IPS-20b (cell line): ENCODE data around the gene ALDH5A1.

Experiments
- H3K27ac ChIP-seq: one replicate; pipeline ENCODE4 v1.5.1; 2013; ENCODE audit warnings: low read length
- H3K27me3 ChIP-seq: 2 replicates; pipeline ENCODE4 v1.6.1; 2013; ENCODE audit warnings: mild to moderate bottlenecking, low read length, inconsistent platforms; ENCODE audit not compliant: insufficient read depth
- H3K36me3 ChIP-seq: 2 replicates; pipeline ENCODE4 v1.6.1; 2013; ENCODE audit warnings: low read depth, mild to moderate bottlenecking, inconsistent platforms, low read length, moderate library complexity; ENCODE audit not compliant: insufficient read depth
- H3K4me1 ChIP-seq: 2 replicates; pipeline ENCODE4 v1.6.1; 2013; ENCODE audit warnings: mild to moderate bottlenecking, control low read depth, inconsistent platforms, low read length, moderate library complexity; ENCODE audit not compliant: insufficient read depth
- H3K4me3 ChIP-seq: 2 replicates; pipeline ENCODE4 v1.5.1; 2013; ENCODE audit warnings: mild to moderate bottlenecking, low read length, inconsistent platforms
- H3K9ac ChIP-seq: 2 replicates; pipeline ENCODE4 v1.6.1; 2013; ENCODE audit warnings: low read depth, mild to moderate bottlenecking, inconsistent platforms, low read length, moderate library complexity
- H3K9me3 ChIP-seq: 2 replicates; pipeline ENCODE4 v1.6.1; 2013; ENCODE audit warnings: mild to moderate bottlenecking, low read depth, low read length, inconsistent platforms; ENCODE audit not compliant: insufficient read depth

Gene ALDH5A1

DNA sequence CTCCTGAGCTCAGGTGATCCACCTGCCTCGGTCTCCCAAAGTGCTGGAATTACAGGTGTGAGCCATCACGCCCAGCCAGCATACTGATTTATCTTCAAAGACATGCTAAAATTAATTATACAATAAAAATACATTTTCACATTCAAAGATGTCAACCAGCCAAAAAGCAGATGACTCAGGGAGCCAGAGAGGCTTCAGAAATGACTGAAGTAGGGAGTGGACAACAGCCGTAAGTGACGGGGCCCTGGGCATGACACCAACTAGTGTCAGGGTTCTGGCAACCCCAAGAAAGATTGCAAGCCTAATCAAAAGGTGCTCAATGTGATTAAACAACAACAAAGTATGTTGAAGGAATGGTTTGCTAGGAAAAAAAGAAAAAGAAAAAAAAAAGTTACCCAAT lies 33.8 kb upstream of the ALDH5A1 start:
- no peaks in the 10 kb centered on the region for H3K27me3 ChIP-seq
- H3K36me3 ChIP-seq = no peaks in the 10 kb centered on the region
- no peaks in the 10 kb centered on the region for H3K4me1 ChIP-seq
- H3K9me3 ChIP-seq = no peaks in the 10 kb centered on the region
- H3K27ac ChIP-seq = no peak overlapping the region
- H3K9ac ChIP-seq = no peak overlapping the region
- H3K4me3 ChIP-seq = no peak overlapping the region

DNA sequence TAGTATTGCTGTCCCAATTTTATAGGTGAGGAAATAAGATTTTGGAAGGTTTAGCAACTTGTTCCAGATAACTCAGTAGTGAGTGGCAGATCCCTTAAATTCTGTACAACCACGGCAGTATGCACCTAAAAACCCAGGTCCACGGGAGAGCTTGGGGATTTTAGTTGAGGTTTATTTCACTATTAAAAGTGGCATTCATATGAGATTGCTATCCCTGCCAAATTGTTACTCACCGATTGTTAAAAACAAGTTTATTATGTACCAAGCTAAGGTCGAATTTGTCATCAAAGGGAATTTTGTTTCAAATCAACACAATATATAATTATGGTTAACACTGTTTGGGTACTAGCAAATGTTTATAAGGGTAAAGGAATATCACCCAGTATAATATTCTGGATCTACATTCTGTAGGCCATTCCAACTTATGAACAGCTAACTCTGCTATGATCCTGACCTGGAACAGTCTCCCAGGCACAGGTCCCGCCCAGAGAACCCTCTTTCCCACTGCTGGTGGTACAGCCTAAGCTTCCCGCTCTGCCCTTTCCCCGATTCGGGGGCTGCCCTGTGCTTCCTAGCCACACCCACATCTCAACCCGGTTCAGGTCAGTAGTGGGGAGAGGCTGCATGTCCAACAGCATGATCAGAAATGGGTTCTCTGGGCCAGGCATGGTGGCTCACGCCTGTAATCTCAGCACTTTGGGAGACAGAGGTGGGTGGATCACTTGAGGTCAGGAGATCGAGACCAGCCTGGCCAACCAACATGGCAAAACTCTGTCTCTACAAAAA lies 30.3 kb upstream of the ALDH5A1 start:
- no peaks in the 10 kb centered on the region for H3K4me1 ChIP-seq
- H3K36me3 ChIP-seq = no peaks in the 10 kb centered on the region
- H3K9ac ChIP-seq = no peak overlapping the region
- no peak overlapping the region for H3K4me3 ChIP-seq
- H3K9me3 ChIP-seq = no peaks in the 10 kb centered on the region
- H3K27me3 ChIP-seq = no peaks in the 10 kb centered on the region
- H3K27ac ChIP-seq = no peak overlapping the region

DNA sequence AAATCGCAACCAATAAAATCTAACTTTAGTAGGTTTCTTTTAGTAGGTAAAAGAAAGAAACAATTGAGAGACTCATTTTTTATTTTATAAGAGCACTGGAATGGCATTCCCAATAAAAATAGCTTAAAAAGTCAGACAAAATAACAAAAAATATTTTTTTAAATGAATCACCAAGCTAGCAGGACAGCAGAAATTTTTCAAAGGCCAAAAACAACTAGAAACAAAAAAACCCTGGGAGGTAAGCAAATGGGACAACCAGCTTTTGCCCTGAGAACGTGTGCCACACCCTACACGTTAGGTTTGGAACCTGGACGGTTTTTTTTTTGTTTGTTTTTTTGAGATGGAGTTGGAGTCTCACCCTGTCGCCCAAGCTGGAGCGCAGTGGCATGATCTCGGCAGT lies 25.0 kb upstream of the ALDH5A1 start:
- H3K36me3 ChIP-seq = no peaks in the 10 kb centered on the region
- no peak overlapping the region for H3K4me3 ChIP-seq
- no peaks in the 10 kb centered on the region for H3K27me3 ChIP-seq
- H3K27ac ChIP-seq = no peak overlapping the region
- H3K9me3 ChIP-seq = no peaks in the 10 kb centered on the region
- no peak overlapping the region for H3K9ac ChIP-seq
- H3K4me1 ChIP-seq = no peaks in the 10 kb centered on the region

DNA sequence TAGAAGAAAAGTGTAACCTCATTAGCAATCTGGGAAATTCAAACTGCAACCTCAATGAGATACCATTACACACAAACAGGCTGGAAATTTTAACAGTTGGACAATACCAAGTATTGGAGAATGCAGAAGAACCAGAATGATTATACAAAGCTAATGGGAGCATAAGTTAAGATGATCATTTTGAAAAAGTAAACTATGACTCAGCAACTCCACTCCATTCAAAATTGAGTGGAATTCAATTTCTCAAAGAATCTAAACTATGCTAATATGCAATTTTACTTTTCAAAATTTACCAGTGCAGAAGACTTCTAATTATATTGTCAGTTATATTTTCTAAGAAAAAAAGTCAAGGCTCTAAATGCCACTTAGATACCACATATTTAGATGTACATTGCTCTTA lies 22.6 kb upstream of the ALDH5A1 start:
- Histone ChIP-seq H3K4me3 (no peak overlapping the region), H3K36me3 (no peaks in the 10 kb centered on the region), H3K9me3 (no peaks in the 10 kb centered on the region), H3K27ac (no peak overlapping the region), H3K4me1 (no peaks in the 10 kb centered on the region), H3K27me3 (no peaks in the 10 kb centered on the region), H3K9ac (no peak overlapping the region)

DNA sequence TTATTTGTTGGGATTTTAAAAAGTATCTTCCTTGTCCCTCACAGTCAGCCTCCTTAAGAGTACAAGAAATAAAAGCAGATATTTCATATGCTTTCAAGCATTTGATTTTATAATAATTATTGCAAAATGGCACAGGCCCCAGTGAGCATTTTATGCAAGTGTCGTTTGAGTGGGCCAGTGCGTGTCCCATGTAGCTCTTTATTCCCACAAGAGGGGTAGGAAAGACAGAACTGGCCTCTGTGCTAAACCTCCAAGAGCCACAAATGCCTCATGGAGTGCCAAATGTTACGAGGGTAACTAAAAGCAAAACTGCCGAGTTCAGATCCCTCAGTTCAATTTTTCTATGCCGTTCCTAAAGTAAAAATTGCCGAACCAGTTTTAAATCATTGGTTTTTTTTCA lies 18.1 kb upstream of the ALDH5A1 start:
- H3K9me3 ChIP-seq = no peaks in the 10 kb centered on the region
- H3K9ac ChIP-seq = no peak overlapping the region
- no peak overlapping the region for H3K4me3 ChIP-seq
- H3K36me3 ChIP-seq = no peaks in the 10 kb centered on the region; the same call in 1 of the 2 replicates
- no peaks in the 10 kb centered on the region for H3K4me1 ChIP-seq
- H3K27ac ChIP-seq = no peak overlapping the region
- H3K27me3 ChIP-seq = no peaks in the 10 kb centered on the region

DNA sequence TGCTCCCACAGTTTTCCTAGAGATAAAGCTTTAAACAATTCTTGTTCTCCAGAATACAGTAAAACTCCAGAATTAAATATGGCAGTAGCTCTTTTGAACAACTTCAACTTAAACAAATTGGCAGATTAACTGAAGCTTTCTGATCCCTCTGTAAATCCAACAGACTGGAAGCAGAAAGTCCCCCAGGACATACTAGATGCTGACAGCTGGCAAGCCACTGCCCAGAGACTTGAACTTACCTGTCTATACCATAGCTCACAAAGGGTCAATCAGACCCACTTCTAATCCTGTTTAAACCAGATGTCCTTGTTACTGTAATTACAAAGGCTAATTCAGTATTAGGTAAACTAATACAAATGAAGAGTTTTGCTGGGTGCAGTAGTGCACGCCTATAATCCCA lies 17.7 kb upstream of the ALDH5A1 start:
- Histone ChIP-seq H3K9ac (no peak overlapping the region), H3K27me3 (no peaks in the 10 kb centered on the region), H3K36me3 (no peaks in the 10 kb centered on the region; the same call in 1 of the 2 replicates), H3K9me3 (no peaks in the 10 kb centered on the region), H3K27ac (no peak overlapping the region), H3K4me3 (no peak overlapping the region), H3K4me1 (no peaks in the 10 kb centered on the region)

DNA sequence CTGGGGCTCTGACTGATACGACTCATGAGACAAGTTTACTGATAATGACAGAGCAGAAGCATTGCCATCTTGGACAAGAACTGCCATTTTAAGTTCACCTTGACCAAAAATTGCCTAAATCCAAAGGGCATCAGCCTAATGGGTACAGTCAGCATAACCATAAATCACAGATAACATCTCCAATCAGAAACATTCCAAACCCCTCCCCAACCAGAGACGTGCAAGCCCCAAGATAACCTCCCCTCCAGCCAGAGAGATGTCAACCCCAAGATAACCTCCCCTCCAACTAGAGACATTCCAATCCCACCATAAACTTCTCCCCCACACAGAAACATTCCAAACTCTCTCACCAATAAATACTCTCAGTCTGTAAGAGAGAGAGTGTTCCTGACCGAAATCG lies 15.9 kb upstream of the ALDH5A1 start:
- Histone ChIP-seq H3K36me3 (no peaks in the 10 kb centered on the region; the same call in 1 of the 2 replicates), H3K27ac (no peak overlapping the region), H3K9me3 (no peaks in the 10 kb centered on the region), H3K4me1 (no peaks in the 10 kb centered on the region), H3K4me3 (no peak overlapping the region), H3K9ac (no peak overlapping the region), H3K27me3 (no peaks in the 10 kb centered on the region)

DNA sequence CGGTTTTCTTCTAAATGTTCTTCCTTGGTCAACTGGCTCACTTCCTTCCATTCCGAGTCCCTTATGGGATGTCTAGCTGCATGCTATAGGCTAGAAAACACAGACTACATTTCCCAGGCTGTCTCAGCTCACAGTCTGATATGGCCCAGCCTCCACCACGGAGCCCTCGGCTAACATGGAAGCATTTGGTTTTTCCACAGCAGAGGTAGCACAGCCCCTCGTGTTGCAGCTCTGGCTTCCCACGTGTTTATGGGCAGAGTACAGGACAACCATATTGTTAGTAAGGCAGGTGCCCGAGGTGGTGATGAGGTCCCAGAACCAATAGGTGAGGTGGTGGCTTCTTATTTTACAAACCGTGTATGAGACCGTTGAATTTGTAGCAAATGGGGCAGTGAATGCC lies 14.1 kb upstream of the ALDH5A1 start:
- Histone ChIP-seq H3K4me3 (no peak overlapping the region), H3K9ac (no peak overlapping the region), H3K36me3 (no peaks in the 10 kb centered on the region; the same call in 1 of the 2 replicates), H3K27me3 (no peaks in the 10 kb centered on the region), H3K4me1 (no peaks in the 10 kb centered on the region), H3K27ac (no peak overlapping the region), H3K9me3 (no peaks in the 10 kb centered on the region)

DNA sequence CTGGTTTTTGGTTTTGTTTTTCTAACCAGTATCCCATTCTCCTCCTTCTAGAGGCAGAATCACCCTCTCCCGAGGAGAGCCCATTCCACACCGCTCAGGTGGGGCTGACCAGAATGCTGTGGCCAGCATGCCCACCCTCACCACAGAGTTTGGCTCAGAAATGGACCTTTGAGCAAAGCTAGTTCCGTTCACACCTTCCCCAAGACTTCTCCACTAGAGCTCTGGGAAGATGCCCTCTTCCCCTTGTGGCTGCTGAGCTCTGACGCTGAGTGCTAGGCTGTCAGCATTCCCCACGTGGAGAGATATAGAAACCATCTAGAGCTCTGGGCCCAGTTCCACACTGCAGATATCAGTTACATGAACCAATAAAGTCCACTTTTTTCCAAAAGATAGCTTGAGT lies 13.3 kb upstream of the ALDH5A1 start:
- Histone ChIP-seq H3K4me1 (no peaks in the 10 kb centered on the region), H3K4me3 (no peak overlapping the region), H3K27ac (no peak overlapping the region), H3K36me3 (no peaks in the 10 kb centered on the region; the same call in 1 of the 2 replicates), H3K9ac (no peak overlapping the region), H3K9me3 (no peaks in the 10 kb centered on the region), H3K27me3 (no peaks in the 10 kb centered on the region)

DNA sequence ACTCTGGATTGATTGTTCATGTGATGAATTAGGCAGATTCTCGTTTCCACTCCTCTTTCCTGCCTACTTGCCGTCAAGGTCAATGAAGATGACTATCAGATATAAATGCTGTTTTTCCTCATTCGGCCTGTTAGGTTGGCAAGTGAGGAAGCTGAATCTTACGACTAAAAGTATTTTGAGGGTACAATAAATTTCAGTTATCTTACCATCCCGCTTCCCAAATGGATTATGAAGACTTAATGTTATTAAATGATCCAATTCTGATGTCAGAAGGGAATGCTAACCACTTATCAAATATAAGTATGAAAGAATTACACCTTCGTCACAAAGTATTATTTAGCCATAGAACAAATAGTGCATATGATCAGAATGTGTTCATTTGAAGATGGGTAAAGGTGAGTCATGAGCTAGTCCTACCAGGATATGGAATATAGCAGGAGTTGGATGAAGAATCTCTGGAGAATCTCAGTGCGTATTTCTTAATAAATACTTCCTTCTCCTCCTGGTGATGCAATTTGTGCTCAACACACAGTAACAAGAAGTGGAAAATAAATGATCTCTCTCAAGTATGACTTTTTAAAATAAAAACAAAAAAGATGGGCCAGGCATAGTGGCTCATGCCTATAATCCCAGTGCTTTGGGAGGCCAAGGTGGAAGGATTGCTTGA lies 10.0 kb upstream of the ALDH5A1 start:
- Histone ChIP-seq H3K4me1 (no peaks in the 10 kb centered on the region), H3K4me3 (no peak overlapping the region), H3K36me3 (no peaks in the 10 kb centered on the region; the same call in 1 of the 2 replicates), H3K9ac (no peak overlapping the region), H3K27ac (no peak overlapping the region), H3K9me3 (no peaks in the 10 kb centered on the region), H3K27me3 (no peaks in the 10 kb centered on the region)

DNA sequence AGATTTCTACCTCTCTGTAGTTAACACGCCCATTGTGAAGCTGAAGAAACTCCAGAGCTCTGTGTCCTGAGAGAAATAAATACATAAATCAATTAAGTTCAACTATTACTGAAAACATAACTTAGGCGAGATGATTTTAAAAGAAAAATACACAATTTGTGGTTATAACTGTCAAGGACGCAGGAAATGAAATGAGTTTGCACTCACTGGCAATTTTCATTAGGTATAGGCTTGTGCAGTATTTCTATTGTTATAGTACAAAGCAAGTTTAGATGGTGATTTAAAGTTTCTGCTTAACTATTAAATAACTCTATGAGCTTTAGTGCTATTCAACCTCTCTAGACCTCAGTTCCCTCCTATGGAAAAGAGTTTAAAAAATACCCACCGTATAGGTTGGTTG lies 8.7 kb upstream of the ALDH5A1 start:
- no peaks in the 10 kb centered on the region for H3K36me3 ChIP-seq
- no peaks in the 10 kb centered on the region for H3K9me3 ChIP-seq
- H3K4me1 ChIP-seq = no peaks in the 10 kb centered on the region
- H3K4me3 ChIP-seq = no peak overlapping the region
- no peak overlapping the region for H3K9ac ChIP-seq
- no peaks in the 10 kb centered on the region for H3K27me3 ChIP-seq
- H3K27ac ChIP-seq = no peak overlapping the region

DNA sequence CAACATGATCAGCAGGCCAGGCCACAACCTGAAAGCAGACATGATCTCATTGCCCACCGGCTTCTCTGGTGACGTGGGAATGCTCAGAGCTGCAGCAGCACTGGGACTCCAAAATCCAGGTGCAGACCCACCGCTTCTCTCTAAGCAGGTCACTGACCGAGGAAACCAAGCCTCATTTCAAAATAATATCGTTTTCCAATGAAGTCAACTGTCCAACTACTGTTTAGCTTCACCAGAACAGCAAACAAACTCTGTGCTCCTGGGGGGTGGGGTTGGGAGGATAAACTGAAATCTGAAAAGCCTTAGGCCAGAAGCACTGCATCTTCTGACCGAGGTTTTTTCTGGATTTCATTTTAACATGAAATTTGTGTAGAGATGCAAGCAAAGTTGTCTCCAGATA lies 5.3 kb upstream of the ALDH5A1 start, which contains the start of gene GPLD1:
Gene GPLD1, minus strand, starts transcription at position 109 of the 400 bp plus-strand sequence. Its CDS starts 67 bp downstream, at position 42.
- Histone ChIP-seq H3K9ac (no peak within 1 kb of the TSS), H3K9me3 (no peaks in the 10 kb centered on the region), H3K4me1 (no peaks in the 10 kb centered on the region; the same call in 1 of the 2 replicates), H3K27me3 (peaks cover 14% of the 10 kb centered on the region), H3K4me3 (no peak within 1 kb of the TSS), H3K27ac (no peak within 1 kb of the TSS), H3K36me3 (no peaks in the 10 kb centered on the region)
